C4-2B (cell line): ENCODE results near the gene CRISP2.

Experiments
- ZFX ChIP-seq: fragments of 450-650 bp; IDR thresholded peaks from 2 replicates; pipeline ENCODE4 v1.6.1; 2017
- TF ChIP-seq, protein P1 (sequence below): fragments of 450-650 bp; conservative IDR thresholded peaks from 2 replicates; pipeline ENCODE4 v1.5.1; 2017; ENCODE audit warnings: mild to moderate bottlenecking

- TF ChIP-seq, protein P1, sequence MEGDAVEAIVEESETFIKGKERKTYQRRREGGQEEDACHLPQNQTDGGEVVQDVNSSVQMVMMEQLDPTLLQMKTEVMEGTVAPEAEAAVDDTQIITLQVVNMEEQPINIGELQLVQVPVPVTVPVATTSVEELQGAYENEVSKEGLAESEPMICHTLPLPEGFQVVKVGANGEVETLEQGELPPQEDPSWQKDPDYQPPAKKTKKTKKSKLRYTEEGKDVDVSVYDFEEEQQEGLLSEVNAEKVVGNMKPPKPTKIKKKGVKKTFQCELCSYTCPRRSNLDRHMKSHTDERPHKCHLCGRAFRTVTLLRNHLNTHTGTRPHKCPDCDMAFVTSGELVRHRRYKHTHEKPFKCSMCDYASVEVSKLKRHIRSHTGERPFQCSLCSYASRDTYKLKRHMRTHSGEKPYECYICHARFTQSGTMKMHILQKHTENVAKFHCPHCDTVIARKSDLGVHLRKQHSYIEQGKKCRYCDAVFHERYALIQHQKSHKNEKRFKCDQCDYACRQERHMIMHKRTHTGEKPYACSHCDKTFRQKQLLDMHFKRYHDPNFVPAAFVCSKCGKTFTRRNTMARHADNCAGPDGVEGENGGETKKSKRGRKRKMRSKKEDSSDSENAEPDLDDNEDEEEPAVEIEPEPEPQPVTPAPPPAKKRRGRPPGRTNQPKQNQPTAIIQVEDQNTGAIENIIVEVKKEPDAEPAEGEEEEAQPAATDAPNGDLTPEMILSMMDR, result no peak
- TF ChIP-seq ZFX, result no peak
Measured at GRCh38 chr6:49693512-49693911, 19.8 kb downstream of the CRISP2 start.
